Ovary (tissue), 1 donor: Measurements from ENCODE around the gene DDR1.

Experiments used
- EP300 ChIP-seq: sonication (generic); formaldehyde crosslinking; IDR thresholded peaks from one replicate; pipeline ENCODE4 v1.6.1; 2017; ENCODE audit warnings: antibody characterized with exemption
- POLR2A ChIP-seq: fragments of 450-650 bp; IDR thresholded peaks from one replicate; pipeline ENCODE4 v1.6.1; 2017; ENCODE audit warnings: antibody characterized with exemption, mild to moderate bottlenecking, moderate library complexity

GRCh38 chr6:30930506-30930905 is 46.2 kb downstream of the DDR1 start:
- TF ChIP-seq POLR2A (no peak), EP300 (no peak)
